Natural killer cell (primary cell): ENCODE measurements around the gene FRRS1L. TPM values are rescaled to one million over a fixed set of nuclear protein-coding genes. Genes with fewer than 3 reads are reported as not detected.

ENCODE experiments used
- ATAC-seq, 3 donors: fragments of 150-1000 bp in 2 of 3; fragments of 200-7000 bp in 1 of 3; cut with Tn5 transposase; 1 replicate in 1 of 3; 2 replicates in 2 of 3; pipeline ENCODE4 v1.10.0; 2021; ENCODE audit warnings: mild to moderate bottlenecking in 2 of 3, moderate library complexity in 2 of 3
- DNase-seq, 2 donors: peaks; one replicate each; pipeline versions ENCODE4 v3.0.0 to v3.0.0-alpha.2; 2013 to 2021; ENCODE audit warnings: mixed read lengths in 1 of 2
- H3K27ac ChIP-seq: one replicate; pipeline ENCODE4 v1.5.1; 2013; ENCODE audit warnings: mild to moderate bottlenecking, low read length
- H3K27me3 ChIP-seq: one replicate; pipeline ENCODE4 v1.6.1; 2013; ENCODE audit warnings: low read length; ENCODE audit not compliant: control insufficient read depth, insufficient read depth
- H3K36me3 ChIP-seq: one replicate; pipeline ENCODE4 v1.6.1; 2013; ENCODE audit warnings: low read length; ENCODE audit not compliant: control insufficient read depth, insufficient read depth
- H3K4me1 ChIP-seq: one replicate; pipeline ENCODE4 v1.6.1; 2013; ENCODE audit warnings: low read length; ENCODE audit not compliant: control insufficient read depth, insufficient read depth
- H3K4me3 ChIP-seq: one replicate; pipeline ENCODE4 v1.5.1; 2013; ENCODE audit warnings: low read length
- H3K9me3 ChIP-seq: one replicate; pipeline ENCODE4 v1.6.1; 2013; ENCODE audit warnings: low read length; ENCODE audit not compliant: control insufficient read depth, insufficient read depth
- H3K27ac Mint-ChIP-seq, 2 donors: one replicate each; pipeline ENCODE4 v1.8.0; 2022; ENCODE audit warnings: mild to moderate bottlenecking in 2 of 2, mixed read lengths in 2 of 2, moderate library complexity in 1 of 2
- H3K27me3 Mint-ChIP-seq, 2 donors: one replicate each; pipeline ENCODE4 v1.8.0; 2022; ENCODE audit warnings: low read depth in 2 of 2, mixed read lengths in 2 of 2
- H3K36me3 Mint-ChIP-seq: one replicate; pipeline ENCODE4 v1.8.0; 2022; ENCODE audit warnings: mixed read lengths
- H3K4me1 Mint-ChIP-seq, 2 donors: one replicate each; pipeline ENCODE4 v1.8.0; 2022; ENCODE audit warnings: mixed read lengths in 2 of 2
- H3K4me3 Mint-ChIP-seq: one replicate; pipeline ENCODE4 v1.8.0; 2022; ENCODE audit warnings: mild to moderate bottlenecking, moderate library complexity, mixed read lengths
- H3K9me3 Mint-ChIP-seq, 2 donors: one replicate each; pipeline ENCODE4 v1.8.0; 2022; ENCODE audit warnings: mixed read lengths in 2 of 2
- CTCF ChIP-seq: fragments of 200-600 bp; IDR thresholded peaks from one replicate; pipeline ENCODE4 v1.8.0; 2022; ENCODE audit warnings: antibody characterized with exemption
- WGBS: methylation state at CpG from one replicate; pipeline ENCODE4 v1.1.7; 2013; ENCODE audit warnings: missing lambda C conversion rate; ENCODE audit not compliant: insufficient coverage; 5-methylcytosine and 5-hydroxymethylcytosine counted together
- intact Hi-C: fragments of 100-400 bp; cut with micrococcal nuclease; formaldehyde crosslinking; loops from one replicate; pipeline ENCODE4 v1.14.2; 2022
- total RNA-seq, 4 donors: library from RNA; stranded (reverse); fragments of 120-200 nt in 1 of 4; gene quantifications; one replicate each; pipeline versions ENCODE4 v1.2.3 to v1.2.4, GENCODE V29; 2013 to 2022

FRRS1L gene
- total RNA-seq, 3 donors from 2014 or later (not counting 1 experiment from before 2014, with no cell fraction given): not detected

- intact Hi-C loops: no loop called here
- H3K27me3 Mint-ChIP-seq: peaks cover 0 to 9% of the 10 kb centered on the region in 2 donors
- Histone ChIP-seq H3K4me1 (no peaks in the 10 kb centered on the region), H3K4me3 (no peak overlapping the region), H3K27ac (no peak overlapping the region), H3K36me3 (no peaks in the 10 kb centered on the region), H3K9me3 (no peaks in the 10 kb centered on the region), H3K27me3 (no peaks in the 10 kb centered on the region)
- TF ChIP-seq CTCF: no peak
- H3K27ac Mint-ChIP-seq: no peak overlapping the region
- H3K9me3 Mint-ChIP-seq: no peaks in the 10 kb centered on the region
- H3K4me1 Mint-ChIP-seq: no peaks in the 10 kb centered on the region
- no peak overlapping the region for H3K4me3 Mint-ChIP-seq
- ATAC-seq (no peak), DNase-seq (no peak)
- no peaks in the 10 kb centered on the region for H3K36me3 Mint-ChIP-seq
- WGBS: 94% methylated on average over 4 of the region's 5 CpGs
Observed at GRCh38 chr9:109199676-109200075, 32.6 kb upstream of the FRRS1L start.

DNA sequence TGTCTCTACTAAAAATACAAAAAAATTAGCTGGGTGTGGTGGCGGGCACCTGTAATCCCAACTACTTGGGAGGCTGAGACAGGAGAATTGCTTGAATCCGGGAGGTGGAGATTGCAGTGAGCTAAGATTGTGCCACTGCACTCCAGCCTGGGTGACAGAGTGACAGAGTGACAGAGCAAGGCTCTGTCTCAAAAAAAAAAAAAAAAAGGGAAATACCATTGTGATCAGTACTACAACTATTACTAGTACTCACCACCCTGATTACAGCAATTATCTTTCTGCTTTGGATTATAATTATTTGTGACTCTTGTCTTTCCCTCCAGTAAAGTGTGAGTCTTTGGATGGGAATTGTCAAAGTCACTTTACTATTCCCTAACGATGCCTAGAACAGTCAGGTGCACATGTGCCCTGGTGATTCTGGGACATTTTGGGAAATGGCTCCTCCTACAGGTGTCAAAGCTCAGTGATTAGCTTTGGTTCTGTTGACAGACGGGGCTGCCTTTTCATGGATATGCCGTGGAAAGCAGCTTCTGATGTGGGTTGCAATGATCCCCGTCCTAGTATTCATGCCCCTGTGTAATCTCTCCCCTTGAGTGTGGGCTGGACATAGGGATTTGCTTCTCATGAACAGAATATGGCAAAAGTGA, 31.8 kb upstream of the FRRS1L start:
- 60% methylated on average over 6 of the region's 6 CpGs for WGBS
- H3K36me3 Mint-ChIP-seq: no peaks in the 10 kb centered on the region
- Histone ChIP-seq H3K27ac (no peak overlapping the region), H3K4me1 (no peaks in the 10 kb centered on the region), H3K4me3 (no peak overlapping the region), H3K27me3 (no peaks in the 10 kb centered on the region), H3K36me3 (no peaks in the 10 kb centered on the region), H3K9me3 (no peaks in the 10 kb centered on the region)
- DNase-seq: peak in 1 of 2 donors; percentile 42
- intact Hi-C loops: no loop called here
- H3K4me3 Mint-ChIP-seq: no peak overlapping the region
- ATAC-seq: no peak
- H3K27ac Mint-ChIP-seq: no peak overlapping the region
- peaks cover 0 to 9% of the 10 kb centered on the region in 2 donors for H3K27me3 Mint-ChIP-seq
- H3K4me1 Mint-ChIP-seq: no peaks in the 10 kb centered on the region
- no peaks in the 10 kb centered on the region for H3K9me3 Mint-ChIP-seq
- no peak for TF ChIP-seq CTCF

- Histone ChIP-seq H3K27ac (no peak overlapping the region), H3K4me1 (no peaks in the 10 kb centered on the region), H3K9me3 (no peaks in the 10 kb centered on the region), H3K4me3 (no peak overlapping the region), H3K27me3 (no peaks in the 10 kb centered on the region), H3K36me3 (no peaks in the 10 kb centered on the region)
- no peak overlapping the region for H3K27ac Mint-ChIP-seq
- H3K4me1 Mint-ChIP-seq: no peaks in the 10 kb centered on the region
- no peak for DNase-seq
- TF ChIP-seq CTCF: no peak
- no peaks in the 10 kb centered on the region for H3K27me3 Mint-ChIP-seq
- intact Hi-C loops: no loop called here
- WGBS: 57% methylated on average over 11 of the region's 11 CpGs
- no peak overlapping the region for H3K4me3 Mint-ChIP-seq
- H3K36me3 Mint-ChIP-seq: no peaks in the 10 kb centered on the region
- no peaks in the 10 kb centered on the region for H3K9me3 Mint-ChIP-seq
- ATAC-seq: no peak
Observed at GRCh38 chr9:109193974-109194556, 27.0 kb upstream of the FRRS1L start.
